ENCODE measurements around the gene ZNF524. TPM values are rescaled to one million over a fixed set of nuclear protein-coding genes. Genes with fewer than 3 reads are reported as not detected.

The ZNF524 gene
- total RNA-seq, 2 donors from 2014 or later = 5.0 to 5.8 TPM

DNA sequence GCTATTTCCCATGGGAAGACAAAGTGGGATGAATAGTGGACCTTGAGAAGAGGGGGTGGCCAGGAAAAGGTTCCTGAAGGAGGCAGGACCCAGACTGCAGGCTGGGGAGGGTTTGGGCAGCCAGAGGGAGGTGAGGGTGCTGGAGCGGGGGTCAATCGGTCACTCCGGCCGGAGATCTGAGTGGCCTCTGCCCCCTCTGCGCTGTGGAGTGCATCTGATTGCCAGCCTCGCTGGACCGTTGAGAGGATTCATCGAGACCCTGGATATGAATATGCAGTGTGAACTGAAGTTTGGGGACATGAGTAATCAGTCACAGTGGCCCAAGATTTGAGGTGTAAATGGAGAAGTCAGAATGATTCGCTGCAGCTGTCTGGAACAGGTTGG, 35.2 kb downstream of the ZNF524 start:
- Histone ChIP-seq H3K4me1 (ENCODE audit: control insufficient read depth, insufficient read depth, low read length) (no peaks in the 10 kb centered on the region), H3K4me3 (ENCODE audit: low read length) (peak overlapping the region; percentile 93), H3K27me3 (ENCODE audit: control insufficient read depth, insufficient read depth, low read length, poor library complexity, severe bottlenecking) (no peaks in the 10 kb centered on the region), H3K9ac (ENCODE audit: extremely low read depth, low read length, poor library complexity, severe bottlenecking) (peak overlapping the region; percentile 90), H3K27ac (ENCODE audit: low read depth, low read length) (peak overlapping the region; percentile 62), H3K36me3 (ENCODE audit: control insufficient read depth, insufficient read depth, low read length) (peaks cover 4% of the 10 kb centered on the region), H3K9me3 (ENCODE audit: control insufficient read depth, low read length) (no peaks in the 10 kb centered on the region)
- H3K9me3 Mint-ChIP-seq = peaks cover 5% of the 10 kb centered on the region
- H3K27ac Mint-ChIP-seq = peak overlapping the region; percentile 99
- TF ChIP-seq, protein P1, sequence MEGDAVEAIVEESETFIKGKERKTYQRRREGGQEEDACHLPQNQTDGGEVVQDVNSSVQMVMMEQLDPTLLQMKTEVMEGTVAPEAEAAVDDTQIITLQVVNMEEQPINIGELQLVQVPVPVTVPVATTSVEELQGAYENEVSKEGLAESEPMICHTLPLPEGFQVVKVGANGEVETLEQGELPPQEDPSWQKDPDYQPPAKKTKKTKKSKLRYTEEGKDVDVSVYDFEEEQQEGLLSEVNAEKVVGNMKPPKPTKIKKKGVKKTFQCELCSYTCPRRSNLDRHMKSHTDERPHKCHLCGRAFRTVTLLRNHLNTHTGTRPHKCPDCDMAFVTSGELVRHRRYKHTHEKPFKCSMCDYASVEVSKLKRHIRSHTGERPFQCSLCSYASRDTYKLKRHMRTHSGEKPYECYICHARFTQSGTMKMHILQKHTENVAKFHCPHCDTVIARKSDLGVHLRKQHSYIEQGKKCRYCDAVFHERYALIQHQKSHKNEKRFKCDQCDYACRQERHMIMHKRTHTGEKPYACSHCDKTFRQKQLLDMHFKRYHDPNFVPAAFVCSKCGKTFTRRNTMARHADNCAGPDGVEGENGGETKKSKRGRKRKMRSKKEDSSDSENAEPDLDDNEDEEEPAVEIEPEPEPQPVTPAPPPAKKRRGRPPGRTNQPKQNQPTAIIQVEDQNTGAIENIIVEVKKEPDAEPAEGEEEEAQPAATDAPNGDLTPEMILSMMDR (conservative IDR thresholded peaks at IDR 0.05) = no peak
- H3K4me3 Mint-ChIP-seq = peak overlapping the region; percentile 96
- H3K36me3 Mint-ChIP-seq (ENCODE audit: low read depth) = peaks cover 18% of the 10 kb centered on the region
- peaks cover 21% of the 10 kb centered on the region for H3K4me1 Mint-ChIP-seq
- H3K27me3 Mint-ChIP-seq (ENCODE audit: insufficient read depth) = no peaks in the 10 kb centered on the region
- WGBS, 2 experiments (ENCODE audit: insufficient coverage in 1 of 2, insufficient read length in 1 of 2) = 7 to 11% methylated on average over 5 to 9 of the region's 9 CpGs
- no peak for DNase-seq

DNA sequence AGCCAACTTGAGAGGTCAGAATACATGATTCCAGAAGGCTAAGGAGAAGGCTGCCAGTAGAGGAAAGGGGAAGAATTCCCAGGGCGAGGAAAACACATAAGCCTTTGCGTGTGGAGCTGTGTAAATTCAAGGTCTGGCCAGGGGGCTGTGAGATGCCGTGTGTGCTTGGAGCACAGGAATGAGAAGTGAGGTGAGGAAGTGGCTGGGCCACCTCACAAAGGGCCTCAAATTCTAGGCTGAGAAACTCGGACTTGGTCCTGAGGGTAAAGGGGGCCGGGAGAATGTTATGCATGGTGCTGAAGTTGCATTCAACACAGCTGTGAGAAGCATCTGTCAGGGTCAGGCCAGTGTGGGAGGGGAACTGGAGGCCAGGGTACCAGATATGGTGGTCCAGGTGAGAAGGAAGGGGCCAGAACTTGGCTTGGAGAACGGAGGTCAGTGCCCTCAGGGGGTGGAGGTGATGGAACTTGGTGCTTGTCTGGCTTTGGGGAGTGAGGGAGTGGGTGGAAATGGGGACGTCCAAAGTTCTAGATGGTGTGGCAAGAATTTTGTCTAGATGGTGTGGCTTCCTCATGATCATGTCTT, 35.9 kb downstream of the ZNF524 start:
- Histone ChIP-seq H3K9ac (ENCODE audit: extremely low read depth, low read length, poor library complexity, severe bottlenecking) (peak overlapping the region; percentile 90), H3K27ac (ENCODE audit: low read depth, low read length) (no peak overlapping the region), H3K9me3 (ENCODE audit: control insufficient read depth, low read length) (no peaks in the 10 kb centered on the region), H3K36me3 (ENCODE audit: control insufficient read depth, insufficient read depth, low read length) (peaks cover 4% of the 10 kb centered on the region), H3K27me3 (ENCODE audit: control insufficient read depth, insufficient read depth, low read length, poor library complexity, severe bottlenecking) (no peaks in the 10 kb centered on the region), H3K4me3 (ENCODE audit: low read length) (peak overlapping the region; percentile 93), H3K4me1 (ENCODE audit: control insufficient read depth, insufficient read depth, low read length) (no peaks in the 10 kb centered on the region)
- Mint-ChIP-seq H3K4me1 (peaks cover 23% of the 10 kb centered on the region), H3K27me3 (ENCODE audit: insufficient read depth) (no peaks in the 10 kb centered on the region), H3K27ac (peak overlapping the region; percentile 99), H3K9me3 (peaks cover 5% of the 10 kb centered on the region), H3K4me3 (peak overlapping the region; percentile 96), H3K36me3 (ENCODE audit: low read depth) (peaks cover 18% of the 10 kb centered on the region)
- TF ChIP-seq, protein P1 (conservative IDR thresholded peaks at IDR 0.05) = no peak
- 84 to 86% methylated on average over 7 of the region's 7 CpGs for WGBS, 2 experiments (ENCODE audit: insufficient coverage in 1 of 2, insufficient read length in 1 of 2)
- DNase-seq = no peak

DNA sequence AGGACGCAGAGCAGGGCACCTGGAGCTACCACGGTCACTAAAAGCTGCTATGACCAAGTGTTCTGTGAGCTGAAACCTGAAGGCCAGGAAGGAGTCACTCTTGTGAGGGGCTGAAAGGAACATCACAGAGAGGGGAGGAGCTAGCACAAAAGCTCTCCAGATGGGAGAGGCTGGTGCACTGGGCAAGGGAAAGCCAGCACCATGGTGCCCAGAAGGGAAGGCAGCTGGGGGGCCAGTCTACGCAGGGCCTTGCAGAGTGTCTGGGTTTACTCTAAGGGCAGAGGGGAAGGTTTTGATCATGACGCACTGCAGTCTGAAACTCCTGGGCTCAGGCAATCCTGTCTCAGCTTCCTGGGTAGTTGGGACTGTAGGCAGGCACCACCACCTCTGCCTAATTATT, 36.6 kb downstream of the ZNF524 start:
- H3K9ac ChIP-seq (ENCODE audit: extremely low read depth, low read length, poor library complexity, severe bottlenecking) = no peak overlapping the region
- no peaks in the 10 kb centered on the region for H3K9me3 ChIP-seq (ENCODE audit: control insufficient read depth, low read length)
- TF ChIP-seq, protein P1 (conservative IDR thresholded peaks at IDR 0.05) = no peak
- DNase-seq = no peak
- Mint-ChIP-seq H3K27me3 (ENCODE audit: insufficient read depth) (no peaks in the 10 kb centered on the region), H3K27ac (peak overlapping the region; percentile 99), H3K4me1 (peaks cover 23% of the 10 kb centered on the region), H3K36me3 (ENCODE audit: low read depth) (peaks cover 18% of the 10 kb centered on the region), H3K9me3 (peaks cover 5% of the 10 kb centered on the region), H3K4me3 (peak overlapping the region; percentile 96)
- H3K27ac ChIP-seq (ENCODE audit: low read depth, low read length) = no peak overlapping the region
- no peaks in the 10 kb centered on the region for H3K4me1 ChIP-seq (ENCODE audit: control insufficient read depth, insufficient read depth, low read length)
- peaks cover 4% of the 10 kb centered on the region for H3K36me3 ChIP-seq (ENCODE audit: control insufficient read depth, insufficient read depth, low read length)
- 91 to 98% methylated on average over 4 of the region's 4 CpGs for WGBS, 2 experiments (ENCODE audit: insufficient coverage in 1 of 2, insufficient read length in 1 of 2)
- H3K27me3 ChIP-seq (ENCODE audit: control insufficient read depth, insufficient read depth, low read length, poor library complexity, severe bottlenecking) = no peaks in the 10 kb centered on the region
- peak overlapping the region; percentile 93 for H3K4me3 ChIP-seq (ENCODE audit: low read length)

Measured in endodermal cell (in vitro differentiated cells).